ENCODE data around the gene DSE. TPM values are rescaled to one million over a fixed set of nuclear protein-coding genes. Genes with fewer than 3 reads are reported as not detected.
"Not testable (repeated sequence)": the region's sequence is repeated elsewhere in the genome, so short reads cannot be mapped to it uniquely, and the experiment has no call there.

Gene DSE
- total RNA-seq = 1 to 10 TPM; 7.4 to 9.6 (median 7.6) TPM
- total RNA-seq (2013) = 31.6 TPM

GRCh38 chr6:116370760-116371119 lies at the start of gene DSE:
Gene DSE, plus strand, starts transcription at chr6:116370947. Its CDS starts 28,304 bp downstream, at chr6:116399251.
- Mint-ChIP-seq H3K4me3 (peak within 1 kb of the TSS; percentile 92), H3K27me3 (ENCODE audit: low read depth in 2 of 2) (peaks cover 11 to 18% of the 10 kb centered on the region in 2 donors), H3K27ac (peak within 1 kb of the TSS in 1 of 2 donors; percentile 75), H3K4me1 (peaks cover 9 to 16% of the 10 kb centered on the region in 2 donors), H3K9me3 (no peaks in the 10 kb centered on the region), H3K36me3 (no peaks in the 10 kb centered on the region)
- peaks cover 15% of the 10 kb centered on the region for H3K27me3 ChIP-seq (ENCODE audit: control insufficient read depth, insufficient read depth, low read length)
- ATAC-seq = peak; percentile 84 to 90 (median 88)
- under 1% methylated on average over 43 of the region's 43 CpGs for whole genome bisulfite sequencing (ENCODE audit: insufficient coverage)
- no peaks in the 10 kb centered on the region for H3K9me3 ChIP-seq (ENCODE audit: control insufficient read depth, insufficient read depth, low read length)
- H3K4me1 ChIP-seq (ENCODE audit: control insufficient read depth, insufficient read depth, low read length) = peaks cover 17% of the 10 kb centered on the region
- no peaks in the 10 kb centered on the region for H3K36me3 ChIP-seq (ENCODE audit: control insufficient read depth, insufficient read depth, low read length)
- H3K27ac ChIP-seq (ENCODE audit: low read length) = peak within 1 kb of the TSS; percentile 68
- intact Hi-C loops (cut with micrococcal nuclease) = no loop called here
- TF ChIP-seq CTCF (IDR thresholded peaks at IDR 0.05) = no peak
- H3K4me3 ChIP-seq (ENCODE audit: low read length) = peak within 1 kb of the TSS; percentile 55
- peak; percentile 45 to 76 for DNase-seq

GRCh38 chr6:116321933-116322332 lies 48.8 kb upstream of the DSE start:
- H3K4me3 ChIP-seq (ENCODE audit: low read length); intact Hi-C loops (cut with micrococcal nuclease); H3K4me3 Mint-ChIP-seq; H3K27ac Mint-ChIP-seq; H3K9me3 Mint-ChIP-seq; DNase-seq; H3K36me3 Mint-ChIP-seq; ATAC-seq; H3K4me1 Mint-ChIP-seq; H3K4me1 ChIP-seq (ENCODE audit: control insufficient read depth, insufficient read depth, low read length); H3K27me3 Mint-ChIP-seq (ENCODE audit: low read depth in 2 of 2); H3K27ac ChIP-seq (ENCODE audit: low read length); H3K9me3 ChIP-seq (ENCODE audit: control insufficient read depth, insufficient read depth, low read length); H3K27me3 ChIP-seq (ENCODE audit: control insufficient read depth, insufficient read depth, low read length); H3K36me3 ChIP-seq (ENCODE audit: control insufficient read depth, insufficient read depth, low read length): not testable (repeated sequence)
- WGBS (ENCODE audit: insufficient coverage) = 95% methylated on average over 12 of the region's 13 CpGs

GRCh38 chr6:116323863-116324262 lies 46.9 kb upstream of the DSE start:
- no peak for DNase-seq
- Mint-ChIP-seq H3K36me3 (no peaks in the 10 kb centered on the region), H3K4me3 (no peak overlapping the region), H3K9me3 (no peaks in the 10 kb centered on the region), H3K4me1 (no peaks in the 10 kb centered on the region), H3K27me3 (ENCODE audit: low read depth in 2 of 2) (no peaks in the 10 kb centered on the region), H3K27ac (no peak overlapping the region)
- no peaks in the 10 kb centered on the region for H3K4me1 ChIP-seq (ENCODE audit: control insufficient read depth, insufficient read depth, low read length)
- H3K4me3 ChIP-seq (ENCODE audit: low read length) = no peak overlapping the region
- H3K27ac ChIP-seq (ENCODE audit: low read length) = no peak overlapping the region
- H3K36me3 ChIP-seq (ENCODE audit: control insufficient read depth, insufficient read depth, low read length) = no peaks in the 10 kb centered on the region
- H3K27me3 ChIP-seq (ENCODE audit: control insufficient read depth, insufficient read depth, low read length) = no peaks in the 10 kb centered on the region
- WGBS (ENCODE audit: insufficient coverage) = 91% methylated on average over 1 of the region's 1 CpG
- intact Hi-C loops (cut with micrococcal nuclease) = no loop called here
- no peak for TF ChIP-seq CTCF (IDR thresholded peaks at IDR 0.05)
- H3K9me3 ChIP-seq (ENCODE audit: control insufficient read depth, insufficient read depth, low read length) = no peaks in the 10 kb centered on the region
- ATAC-seq = no peak

- H3K4me1 Mint-ChIP-seq; H3K36me3 Mint-ChIP-seq; H3K27ac ChIP-seq (ENCODE audit: low read length); H3K9me3 Mint-ChIP-seq; ATAC-seq; H3K27ac Mint-ChIP-seq; H3K9me3 ChIP-seq (ENCODE audit: control insufficient read depth, insufficient read depth, low read length); H3K4me3 ChIP-seq (ENCODE audit: low read length); intact Hi-C loops (cut with micrococcal nuclease); H3K36me3 ChIP-seq (ENCODE audit: control insufficient read depth, insufficient read depth, low read length); H3K27me3 ChIP-seq (ENCODE audit: control insufficient read depth, insufficient read depth, low read length); DNase-seq; H3K4me1 ChIP-seq (ENCODE audit: control insufficient read depth, insufficient read depth, low read length); H3K4me3 Mint-ChIP-seq; H3K27me3 Mint-ChIP-seq (ENCODE audit: low read depth in 2 of 2): not testable (repeated sequence)
- WGBS (ENCODE audit: insufficient coverage) = 98% methylated on average over 6 of the region's 11 CpGs
Observed at GRCh38 chr6:116325634-116326132, 45.1 kb upstream of the DSE start.
